Mesendoderm (in vitro differentiated cells): Measurements from ENCODE around the gene TYW1B.
"Not testable (repeated sequence)": the region's sequence is repeated elsewhere in the genome, so short reads cannot be mapped to it uniquely, and the experiment has no call there.

Experiments used
- DNase-seq: peaks from one replicate; pipeline ENCODE4 v3.0.0; 2013
- H2AK5ac ChIP-seq: 2 replicates; pipeline ENCODE4 v1.6.1; 2013; ENCODE audit warnings: low read length, inconsistent platforms
- H2BK120ac ChIP-seq: 2 replicates; pipeline ENCODE4 v1.6.1; 2013; ENCODE audit warnings: low read depth, mild to moderate bottlenecking, low read length, moderate library complexity, mixed read lengths
- H2BK15ac ChIP-seq: replicated peaks from 2 replicates; pipeline ENCODE4 v1.6.1; 2013; ENCODE audit warnings: low read depth, mild to moderate bottlenecking, moderate library complexity
- H2BK5ac ChIP-seq: 2 replicates; pipeline ENCODE4 v1.6.1; 2013; ENCODE audit warnings: low read length, inconsistent platforms
- H3K18ac ChIP-seq: 2 replicates; pipeline ENCODE4 v1.6.1; 2013; ENCODE audit warnings: mild to moderate bottlenecking, low read length, mixed read lengths
- H3K23ac ChIP-seq: one replicate; pipeline ENCODE4 v1.6.1; 2013; ENCODE audit warnings: low read length
- H3K27ac ChIP-seq: 2 replicates; pipeline ENCODE4 v1.5.1; 2013; ENCODE audit warnings: low read depth, mild to moderate bottlenecking, inconsistent platforms, low read length, moderate library complexity
- H3K27me3 ChIP-seq: 2 replicates; pipeline ENCODE4 v1.6.1; 2013; ENCODE audit warnings: low read length, control low read depth, mild to moderate bottlenecking, inconsistent platforms; ENCODE audit not compliant: insufficient read depth, poor library complexity
- H3K36me3 ChIP-seq: 2 replicates; pipeline ENCODE4 v1.6.1; 2013; ENCODE audit warnings: low read length, inconsistent platforms; ENCODE audit not compliant: control insufficient read depth, insufficient read depth
- H3K4ac ChIP-seq: one replicate; pipeline ENCODE4 v1.6.1; 2013; ENCODE audit warnings: low read depth, mild to moderate bottlenecking, low read length, moderate library complexity
- H3K4me1 ChIP-seq: 2 replicates; pipeline ENCODE4 v1.6.1; 2013; ENCODE audit warnings: low read depth, low read length, inconsistent platforms; ENCODE audit not compliant: control insufficient read depth
- H3K4me2 ChIP-seq: 2 replicates; pipeline ENCODE4 v1.6.1; 2013; ENCODE audit warnings: low read length
- H3K4me3 ChIP-seq: 2 replicates; pipeline ENCODE4 v1.5.1; 2013; ENCODE audit warnings: mild to moderate bottlenecking, low read length
- H3K56ac ChIP-seq: one replicate; pipeline ENCODE4 v1.6.1; 2013; ENCODE audit warnings: low read length
- H3K79me1 ChIP-seq: 2 replicates; pipeline ENCODE4 v1.6.1; 2013; ENCODE audit warnings: low read length, inconsistent platforms
- H3K79me2 ChIP-seq: 2 replicates; pipeline ENCODE4 v1.6.1; 2013; ENCODE audit warnings: mild to moderate bottlenecking, low read length; ENCODE audit not compliant: control insufficient read depth, insufficient read depth
- H3K9ac ChIP-seq: 2 replicates; pipeline ENCODE4 v1.6.1; 2013; ENCODE audit warnings: low read length, inconsistent platforms
- H4K5ac ChIP-seq: one replicate; pipeline ENCODE4 v1.6.1; 2013; ENCODE audit warnings: low read length
- H4K8ac ChIP-seq: one replicate; pipeline ENCODE4 v1.6.1; 2013; ENCODE audit warnings: low read depth, mild to moderate bottlenecking, control low read depth, low read length, moderate library complexity
- WGBS: extraction: QIAGEN DNeasy Blood & Tissue Kit; methylation state at CpG from one replicate; pipeline ENCODE4 v1.1.7; 2013; ENCODE audit warnings: low lambda C conversion rate, missing lambda C conversion rate; ENCODE audit not compliant: insufficient coverage; ENCODE audit errors: extremely low coverage; 5-methylcytosine and 5-hydroxymethylcytosine counted together

TYW1B gene

GRCh38 chr7:72700548-72700947, 127.5 kb downstream of the TYW1B start:
- not testable (repeated sequence) for H3K27ac ChIP-seq, H3K9ac ChIP-seq, H2BK5ac ChIP-seq, H3K4me2 ChIP-seq, H3K4me1 ChIP-seq, DNase-seq, H2AK5ac ChIP-seq, H3K18ac ChIP-seq, H2BK120ac ChIP-seq, H2BK15ac ChIP-seq, H3K23ac ChIP-seq, H3K56ac ChIP-seq, H3K4me3 ChIP-seq, H3K4ac ChIP-seq, H4K8ac ChIP-seq, H3K79me1 ChIP-seq, H3K79me2 ChIP-seq, H4K5ac ChIP-seq, H3K36me3 ChIP-seq, H3K27me3 ChIP-seq
- no CpG with 5 or more reads among the region's 1 CpG for WGBS

- not testable (repeated sequence) for H3K18ac ChIP-seq, H4K5ac ChIP-seq, DNase-seq, H3K4me3 ChIP-seq, H2BK120ac ChIP-seq, H2AK5ac ChIP-seq, H3K36me3 ChIP-seq, H3K79me2 ChIP-seq, H3K4me2 ChIP-seq, H2BK5ac ChIP-seq, H3K9ac ChIP-seq, H4K8ac ChIP-seq, H3K4ac ChIP-seq, H3K27me3 ChIP-seq, H3K27ac ChIP-seq, H3K79me1 ChIP-seq, H3K4me1 ChIP-seq, H3K56ac ChIP-seq, H2BK15ac ChIP-seq, H3K23ac ChIP-seq
- WGBS, result no CpG with 5 or more reads among the region's 1 CpG
These were observed 130.9 kb downstream of the TYW1B start for GRCh38 chr7:72697066-72697465.

GRCh38 chr7:72696643-72697042, 131.4 kb downstream of the TYW1B start:
- H3K23ac ChIP-seq, DNase-seq, H3K56ac ChIP-seq, H3K4me1 ChIP-seq, H2AK5ac ChIP-seq, H3K18ac ChIP-seq, H2BK5ac ChIP-seq, H3K4ac ChIP-seq, H4K5ac ChIP-seq, H3K9ac ChIP-seq, H2BK15ac ChIP-seq, H3K27me3 ChIP-seq, H4K8ac ChIP-seq, H3K79me1 ChIP-seq, H3K36me3 ChIP-seq, H3K4me2 ChIP-seq, H2BK120ac ChIP-seq, H3K4me3 ChIP-seq, H3K79me2 ChIP-seq, H3K27ac ChIP-seq: not testable (repeated sequence)
- no CpG with 5 or more reads among the region's 2 CpGs for WGBS

DNA sequence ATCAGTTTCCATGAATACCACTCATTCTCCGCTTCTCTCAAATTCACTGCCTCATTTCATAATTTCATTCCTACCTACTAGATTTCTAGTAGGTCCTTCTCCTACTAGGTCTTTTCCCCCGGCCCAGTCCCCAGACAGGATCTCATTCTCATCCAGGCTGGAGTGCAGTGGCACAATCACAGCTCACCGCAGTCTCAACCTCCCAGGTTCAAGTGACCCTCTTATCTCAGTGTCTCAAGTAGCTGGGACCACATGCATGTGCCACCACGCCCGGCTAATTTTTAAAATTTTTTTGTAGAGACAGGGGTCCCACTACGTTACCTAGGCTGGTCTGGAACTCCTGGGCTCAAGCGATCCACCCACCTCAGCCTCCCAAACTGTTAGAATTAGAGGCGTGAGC, 132.5 kb downstream of the TYW1B start:
- H3K4me1 ChIP-seq, H3K4ac ChIP-seq, H4K5ac ChIP-seq, H3K27me3 ChIP-seq, H2AK5ac ChIP-seq, H3K4me2 ChIP-seq, DNase-seq, H3K23ac ChIP-seq, H3K79me2 ChIP-seq, H4K8ac ChIP-seq, H2BK15ac ChIP-seq, H3K9ac ChIP-seq, H3K79me1 ChIP-seq, H3K36me3 ChIP-seq, H3K27ac ChIP-seq, H2BK120ac ChIP-seq, H3K4me3 ChIP-seq, H2BK5ac ChIP-seq, H3K56ac ChIP-seq, H3K18ac ChIP-seq: not testable (repeated sequence)
- WGBS, result no CpG with 5 or more reads among the region's 8 CpGs

DNA sequence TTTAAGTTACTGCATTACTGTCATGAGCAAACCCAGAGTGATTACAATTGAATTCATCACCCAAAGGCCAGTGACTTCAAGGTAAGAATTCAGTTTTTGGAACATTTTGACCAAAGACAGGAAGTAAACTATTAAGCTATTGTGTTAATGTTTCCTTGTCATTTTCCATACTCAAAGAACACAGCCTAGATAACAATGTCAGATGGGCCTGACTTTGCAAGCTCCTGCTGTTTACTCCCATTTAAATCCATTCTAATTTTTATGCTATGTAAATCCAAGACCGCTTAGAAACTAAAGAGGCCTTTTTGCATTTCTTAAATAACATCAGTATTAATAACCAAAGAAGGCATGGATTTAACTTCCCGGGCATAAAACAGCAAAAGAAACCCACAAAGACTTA, 136.6 kb downstream of the TYW1B start:
- not testable (repeated sequence) for H3K27me3 ChIP-seq

DNA sequence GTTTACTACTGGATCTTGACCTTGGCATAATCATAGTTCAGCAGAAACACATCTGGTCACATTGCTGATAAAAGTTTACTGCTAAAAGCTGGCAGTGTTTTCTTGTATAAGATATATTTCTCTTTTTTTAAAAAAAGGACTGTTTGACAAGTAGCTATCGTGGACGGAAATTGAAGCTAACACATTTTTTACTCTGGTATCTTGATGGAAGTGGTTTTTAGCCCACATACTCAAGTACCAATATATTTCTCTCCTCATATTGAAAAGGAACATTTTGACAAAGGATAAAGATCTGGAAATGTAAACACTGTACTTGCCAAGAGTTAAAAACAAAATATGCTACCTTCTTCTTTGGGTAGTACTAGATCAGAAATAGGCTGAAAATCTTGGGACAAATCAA, 137.8 kb downstream of the TYW1B start:
- not testable (repeated sequence) for H3K36me3 ChIP-seq, H3K4me3 ChIP-seq
- WGBS, result no CpG with 5 or more reads among the region's 2 CpGs

More for the DNA sequence above, 136.6 kb downstream of the TYW1B start:
- H2AK5ac ChIP-seq, H2BK5ac ChIP-seq, H4K5ac ChIP-seq, H3K4me2 ChIP-seq, H3K56ac ChIP-seq, H3K79me2 ChIP-seq, H4K8ac ChIP-seq, H3K4me3 ChIP-seq, H2BK120ac ChIP-seq, H3K27ac ChIP-seq, H3K23ac ChIP-seq, H3K4me1 ChIP-seq, H3K36me3 ChIP-seq, DNase-seq, H3K9ac ChIP-seq, H2BK15ac ChIP-seq, H3K79me1 ChIP-seq, H3K18ac ChIP-seq, H3K4ac ChIP-seq: not testable (repeated sequence)
- no CpG with 5 or more reads among the region's 2 CpGs for WGBS

More for the DNA sequence above, 137.8 kb downstream of the TYW1B start:
- H4K5ac ChIP-seq, H4K8ac ChIP-seq, H2BK5ac ChIP-seq, H3K9ac ChIP-seq, H3K79me1 ChIP-seq, H3K56ac ChIP-seq, DNase-seq, H3K4me2 ChIP-seq, H2BK15ac ChIP-seq, H2BK120ac ChIP-seq, H3K23ac ChIP-seq, H3K4ac ChIP-seq, H3K18ac ChIP-seq, H3K79me2 ChIP-seq, H2AK5ac ChIP-seq, H3K27ac ChIP-seq, H3K27me3 ChIP-seq, H3K4me1 ChIP-seq: not testable (repeated sequence)
